Lung (tissue), 12 donors: ENCODE data around the gene PTPRG. TPM values are rescaled to one million over a fixed set of nuclear protein-coding genes. Genes with fewer than 3 reads are reported as not detected.
A peak's percentile ranks its signal among the peaks of the same experiment; 100 is the strongest.

Experiments used
- ATAC-seq: fragments of 200-7000 bp; cut with Tn5 transposase; one replicate; pipeline ENCODE4 v1.9.1; 2020; ENCODE audit warnings: moderate number of reproducible peaks; ENCODE audit not compliant: insufficient read depth, low FRiP score
- DNase-seq, 3 donors: peaks; one replicate each; pipeline ENCODE4 v3.0.0-alpha.2; 2013 to 2017
- H3K27ac ChIP-seq, 2 donors: one replicate each; pipeline ENCODE4 v1.5.1; 2013; ENCODE audit warnings: mild to moderate bottlenecking in 2 of 2, moderate library complexity in 2 of 2, control low read depth in 1 of 2, inconsistent platforms in 1 of 2, low read depth in 1 of 2, low read length in 1 of 2
- H3K27me3 ChIP-seq, 3 donors: one replicate each; pipeline ENCODE4 v1.5.1; 2013; ENCODE audit warnings: low read length in 2 of 3; ENCODE audit not compliant: control insufficient read depth in 3 of 3, insufficient read depth in 3 of 3
- H3K36me3 ChIP-seq, 4 donors: one replicate each; pipeline ENCODE4 v1.5.1; 2013; ENCODE audit warnings: low read length in 4 of 4, mild to moderate bottlenecking in 1 of 4, moderate library complexity in 1 of 4; ENCODE audit not compliant: control insufficient read depth in 4 of 4, insufficient read depth in 4 of 4
- H3K4me1 ChIP-seq, 5 donors: one replicate each; pipeline ENCODE4 v1.5.1; 2013; ENCODE audit warnings: low read length in 5 of 5, mild to moderate bottlenecking in 2 of 5, moderate library complexity in 1 of 5; ENCODE audit not compliant: control insufficient read depth in 5 of 5, insufficient read depth in 5 of 5
- H3K4me3 ChIP-seq: one replicate; pipeline ENCODE4 v1.5.1; 2013; ENCODE audit warnings: mild to moderate bottlenecking, control low read depth, moderate library complexity
- H3K9ac ChIP-seq, 2 donors: one replicate each; pipeline ENCODE4 v1.5.1; 2013; ENCODE audit warnings: low read length in 2 of 2, control low read depth in 1 of 2; ENCODE audit not compliant: insufficient read depth in 1 of 2
- H3K9me3 ChIP-seq, 4 donors: one replicate each; pipeline ENCODE4 v1.5.1; 2013; ENCODE audit warnings: low read length in 3 of 4, mild to moderate bottlenecking in 1 of 4, moderate library complexity in 1 of 4; ENCODE audit not compliant: control insufficient read depth in 4 of 4, insufficient read depth in 3 of 4
- whole genome bisulfite sequencing, 2 donors: extraction: QIAGEN DNeasy Blood & Tissue Kit; methylation state at CpG; one replicate each; pipeline ENCODE4 v1.1.7; 2013; 5-methylcytosine and 5-hydroxymethylcytosine counted together
- polyA plus RNA-seq, 2 donors: library from polyadenylated mRNA; stranded (reverse); fragments of 200-250 nt; gene quantifications; one replicate each; pipeline ENCODE4 v1.2.1, GENCODE V29; 2013
- total RNA-seq, 2 donors: library from RNA; depleted of rRNA in 1 of 2; stranded (reverse); fragments of >200 nt in 1 of 2; gene quantifications; one replicate each; pipeline ENCODE4 v1.2.1, GENCODE V29; 2014 to 2021
- TF ChIP-seq, protein P1 (sequence below): IDR thresholded peaks from 2 replicates; pipeline ENCODE4 v1.5.1; 2012; ENCODE audit warnings: mild to moderate bottlenecking; ENCODE audit errors: control extremely low read depth, extremely low read depth
- donor health status: control.
- donor health status: control.
- donor health status: Bipolar disorder and iron deficiency.
- donor health status: healthy.
- donor health status: DM: yes; HTN: yes; CAD: no.

The PTPRG gene
- total and polyA plus RNA-seq, 4 donors = 8.5 to 131 (median 75.9) TPM

DNA sequence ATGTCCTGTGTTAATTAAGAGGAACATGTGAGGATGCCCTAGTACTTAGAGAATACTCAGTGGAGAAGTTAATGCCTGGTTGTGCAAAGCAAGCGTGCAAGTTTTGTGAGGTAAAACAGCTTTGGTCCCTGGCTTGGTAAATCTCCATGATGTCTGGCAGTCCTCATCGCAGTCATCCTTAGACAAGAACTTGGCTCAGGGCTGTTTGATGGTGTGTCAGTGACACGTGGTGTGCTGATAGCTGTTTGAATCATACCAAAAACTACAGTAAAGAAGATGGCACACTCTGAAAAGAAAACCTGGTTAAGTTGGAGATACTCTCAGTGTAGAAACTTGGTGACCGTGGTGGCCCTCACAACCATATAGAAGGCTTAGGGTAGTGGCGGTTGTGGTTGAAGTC, 450.3 kb downstream of the PTPRG start:
- TF ChIP-seq, protein P1, sequence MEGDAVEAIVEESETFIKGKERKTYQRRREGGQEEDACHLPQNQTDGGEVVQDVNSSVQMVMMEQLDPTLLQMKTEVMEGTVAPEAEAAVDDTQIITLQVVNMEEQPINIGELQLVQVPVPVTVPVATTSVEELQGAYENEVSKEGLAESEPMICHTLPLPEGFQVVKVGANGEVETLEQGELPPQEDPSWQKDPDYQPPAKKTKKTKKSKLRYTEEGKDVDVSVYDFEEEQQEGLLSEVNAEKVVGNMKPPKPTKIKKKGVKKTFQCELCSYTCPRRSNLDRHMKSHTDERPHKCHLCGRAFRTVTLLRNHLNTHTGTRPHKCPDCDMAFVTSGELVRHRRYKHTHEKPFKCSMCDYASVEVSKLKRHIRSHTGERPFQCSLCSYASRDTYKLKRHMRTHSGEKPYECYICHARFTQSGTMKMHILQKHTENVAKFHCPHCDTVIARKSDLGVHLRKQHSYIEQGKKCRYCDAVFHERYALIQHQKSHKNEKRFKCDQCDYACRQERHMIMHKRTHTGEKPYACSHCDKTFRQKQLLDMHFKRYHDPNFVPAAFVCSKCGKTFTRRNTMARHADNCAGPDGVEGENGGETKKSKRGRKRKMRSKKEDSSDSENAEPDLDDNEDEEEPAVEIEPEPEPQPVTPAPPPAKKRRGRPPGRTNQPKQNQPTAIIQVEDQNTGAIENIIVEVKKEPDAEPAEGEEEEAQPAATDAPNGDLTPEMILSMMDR = no peak
- Histone ChIP-seq H3K9ac (no peak overlapping the region), H3K27ac (no peak overlapping the region), H3K36me3 (peaks cover 0 to 4% (median under 1%) of the 10 kb centered on the region in 4 donors), H3K4me3 (no peak overlapping the region), H3K9me3 (no peaks in the 10 kb centered on the region), H3K27me3 (no peaks in the 10 kb centered on the region), H3K4me1 (peaks cover 0 to 21% (median 4%) of the 10 kb centered on the region in 5 donors)
- ATAC-seq (no peak), DNase-seq (no peak)
- 87 to 89% methylated on average over 5 of the region's 5 CpGs for WGBS, 2 donors

DNA sequence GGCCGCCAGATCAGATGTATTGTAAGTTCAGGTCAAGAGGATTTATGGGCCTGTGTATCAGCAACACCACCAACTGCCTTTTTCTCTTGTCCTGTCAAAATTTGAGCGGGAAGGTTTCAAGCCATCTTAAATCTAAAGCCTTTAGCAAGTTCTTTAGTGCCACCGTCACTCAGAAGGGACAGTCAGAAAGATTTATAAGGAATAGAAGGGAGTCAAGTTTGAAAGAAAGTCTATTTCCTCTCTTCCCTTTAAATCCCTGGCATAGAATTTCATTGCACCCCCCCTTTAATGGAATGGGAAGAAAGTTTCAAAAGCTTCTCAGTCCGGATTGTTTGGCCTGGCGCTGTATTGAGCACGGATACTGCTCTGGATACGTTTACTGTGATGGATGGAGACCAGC, 452.6 kb downstream of the PTPRG start:
- Histone ChIP-seq H3K4me1 (peaks cover 0 to 9% (median 0%) of the 10 kb centered on the region in 5 donors), H3K9ac (no peak overlapping the region), H3K9me3 (no peaks in the 10 kb centered on the region), H3K27me3 (no peaks in the 10 kb centered on the region), H3K36me3 (peaks cover 0 to 6% (median 2%) of the 10 kb centered on the region in 4 donors), H3K4me3 (no peak overlapping the region), H3K27ac (no peak overlapping the region)
- TF ChIP-seq, protein P1 = no peak
- no peak for ATAC-seq
- WGBS, 2 donors = 85 to 88% methylated on average over 7 of the region's 7 CpGs
- DNase-seq = peak in 2 of 3 donors; percentile 74 to 78

DNA sequence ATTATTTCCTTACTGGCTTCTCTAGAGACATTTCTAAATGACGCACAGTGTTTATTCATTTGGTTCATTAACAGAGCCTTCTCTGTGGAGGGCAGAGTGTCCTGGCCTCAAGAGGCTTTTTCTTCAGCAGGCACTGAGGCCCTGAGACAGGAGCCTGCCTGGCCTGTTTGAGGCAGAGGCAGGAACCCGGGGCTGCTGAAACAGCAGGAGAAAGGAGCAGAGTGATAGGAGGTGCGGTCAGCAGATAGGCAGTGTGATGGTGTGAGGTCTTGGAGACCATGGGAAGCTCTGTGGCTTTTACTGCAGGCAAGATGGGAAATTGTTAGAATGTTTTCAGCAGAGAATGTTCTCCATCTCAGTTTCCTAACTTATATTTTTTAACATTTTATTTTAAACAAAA, 453.7 kb downstream of the PTPRG start:
- 82 to 90% methylated on average over 3 of the region's 3 CpGs for WGBS, 2 donors

More for the DNA sequence above, 453.7 kb downstream of the PTPRG start:
- H3K27me3 ChIP-seq = no peaks in the 10 kb centered on the region
- DNase-seq (no peak), ATAC-seq (no peak)
- H3K9ac ChIP-seq = no peak overlapping the region
- no peak overlapping the region for H3K4me3 ChIP-seq
- TF ChIP-seq, protein P1 = no peak
- no peaks in the 10 kb centered on the region for H3K9me3 ChIP-seq
- peaks cover 0 to 6% (median 2%) of the 10 kb centered on the region in 4 donors for H3K36me3 ChIP-seq
- H3K27ac ChIP-seq = no peak overlapping the region
- peaks cover 0 to 9% (median 0%) of the 10 kb centered on the region in 5 donors for H3K4me1 ChIP-seq
